ENCODE measurements around the gene RFC2. TPM values are rescaled to one million over a fixed set of nuclear protein-coding genes. Genes with fewer than 3 reads are reported as not detected.

The RFC2 gene
- total RNA-seq, 4 donors from 2014 or later: 7.5 to 18.7 (median 14.9) TPM

GRCh38 chr7:74224511-74224832 is 29.7 kb downstream of the RFC2 start:
- H3K36me3 ChIP-seq: peaks cover 0 to 37% (median 17%) of the 10 kb centered on the region in 4 donors
- no peak overlapping the region for H3K27ac ChIP-seq (replicated peaks in 1 of 4)
- TF ChIP-seq CTCF (IDR thresholded peaks at IDR 0.05): no peak
- TF ChIP-seq POLR2AphosphoS5 (IDR thresholded peaks at IDR 0.05): no peak
- TF ChIP-seq EP300 (IDR thresholded peaks at IDR 0.05): no peak
- TF ChIP-seq POLR2A (IDR thresholded peaks at IDR 0.05; ENCODE audit: low read depth): no peak
- intact Hi-C loops (cut with DNase I): no loop called here
- H3K27me3 ChIP-seq: no peaks in the 10 kb centered on the region
- peaks cover 0 to 4% (median 0%) of the 10 kb centered on the region in 4 donors for H3K4me1 ChIP-seq
- WGBS: 89% methylated on average over 7 of the region's 12 CpGs
- H3K9me3 ChIP-seq: no peaks in the 10 kb centered on the region
- H3K4me3 ChIP-seq: no peak overlapping the region
- no peak for DNase-seq (ENCODE audit: extremely low spot score)

- no peak overlapping the region for H3K4me3 ChIP-seq
- WGBS: 85% methylated on average over 10 of the region's 18 CpGs
- intact Hi-C loops (cut with DNase I): no loop called here
- peaks cover 0 to 32% (median 13%) of the 10 kb centered on the region in 4 donors for H3K36me3 ChIP-seq
- H3K27me3 ChIP-seq: no peaks in the 10 kb centered on the region
- H3K27ac ChIP-seq (replicated peaks in 1 of 4): no peak overlapping the region
- no peak for TF ChIP-seq EP300 (IDR thresholded peaks at IDR 0.05)
- TF ChIP-seq CTCF (IDR thresholded peaks at IDR 0.05): no peak
- TF ChIP-seq POLR2A (IDR thresholded peaks at IDR 0.05; ENCODE audit: low read depth): no peak
- TF ChIP-seq POLR2AphosphoS5 (IDR thresholded peaks at IDR 0.05): no peak
- DNase-seq (ENCODE audit: extremely low spot score): no peak
- peaks cover 0 to under 1% (median 0%) of the 10 kb centered on the region in 4 donors for H3K4me1 ChIP-seq
- no peaks in the 10 kb centered on the region for H3K9me3 ChIP-seq
These were observed 30.3 kb downstream of the RFC2 start for GRCh38 chr7:74223711-74224510.

GRCh38 chr7:74222851-74223710 is 31.1 kb downstream of the RFC2 start:
- H3K4me1 ChIP-seq: no peaks in the 10 kb centered on the region
- peaks cover 0 to 28% (median 12%) of the 10 kb centered on the region in 4 donors for H3K36me3 ChIP-seq
- no peak overlapping the region for H3K4me3 ChIP-seq
- 87% methylated on average over 14 of the region's 17 CpGs for WGBS
- DNase-seq (ENCODE audit: extremely low spot score): no peak
- H3K9me3 ChIP-seq: no peaks in the 10 kb centered on the region
- H3K27me3 ChIP-seq: no peaks in the 10 kb centered on the region
- intact Hi-C loops (cut with DNase I): no loop called here
- H3K27ac ChIP-seq (replicated peaks in 1 of 4): no peak overlapping the region
- TF ChIP-seq POLR2A (IDR thresholded peaks at IDR 0.05; ENCODE audit: low read depth): no peak
- no peak for TF ChIP-seq EP300 (IDR thresholded peaks at IDR 0.05)
- TF ChIP-seq CTCF (IDR thresholded peaks at IDR 0.05): no peak
- no peak for TF ChIP-seq POLR2AphosphoS5 (IDR thresholded peaks at IDR 0.05)

DNA sequence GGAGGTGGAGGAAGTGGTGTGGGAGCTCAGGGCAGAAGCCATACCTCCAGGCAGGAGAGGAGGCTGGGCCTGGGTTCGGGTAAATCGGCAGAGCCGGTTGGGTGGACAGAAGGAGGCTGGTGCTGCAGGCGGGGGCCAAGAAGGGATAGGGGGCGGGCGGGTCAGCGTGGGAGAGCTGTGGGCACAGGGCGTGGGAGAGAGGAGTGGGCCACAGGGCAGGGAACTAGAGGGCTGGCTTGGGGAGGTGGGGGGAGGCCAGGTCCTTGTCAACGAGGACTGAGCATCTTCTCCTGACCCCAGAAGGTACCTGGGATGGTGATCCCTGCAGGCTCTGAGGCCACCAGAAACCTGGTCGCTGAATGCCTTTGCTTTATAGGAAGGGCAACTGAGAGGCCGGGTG is 32.5 kb downstream of the RFC2 start:
- Histone ChIP-seq H3K27me3 (no peaks in the 10 kb centered on the region), H3K4me1 (no peaks in the 10 kb centered on the region), H3K9me3 (no peaks in the 10 kb centered on the region), H3K36me3 (peaks cover 0 to 27% (median 12%) of the 10 kb centered on the region in 4 donors), H3K4me3 (no peak overlapping the region), H3K27ac (replicated peaks in 1 of 4) (no peak overlapping the region)
- intact Hi-C loops (cut with DNase I): no loop called here
- no peak for TF ChIP-seq POLR2A (IDR thresholded peaks at IDR 0.05; ENCODE audit: low read depth)
- TF ChIP-seq CTCF (IDR thresholded peaks at IDR 0.05): no peak
- TF ChIP-seq EP300 (IDR thresholded peaks at IDR 0.05): no peak
- TF ChIP-seq POLR2AphosphoS5 (IDR thresholded peaks at IDR 0.05): no peak
- WGBS: 96% methylated on average over 11 of the region's 11 CpGs
- no peak for DNase-seq (ENCODE audit: extremely low spot score)
